Mesenchymal stem cell (in vitro differentiated cells and primary cell): ENCODE measurements around the gene C16orf86.

Experiments
- DNase-seq: peaks from one replicate; pipeline ENCODE4 v3.0.0-alpha.2; 2013
- H2AFZ ChIP-seq: one replicate; pipeline ENCODE4 v1.6.1; 2013; ENCODE audit warnings: low read depth, mild to moderate bottlenecking, control low read depth, inconsistent platforms, low read length, moderate library complexity
- H2AK5ac ChIP-seq: 2 replicates; pipeline ENCODE4 v1.6.1; 2013; ENCODE audit warnings: low read length, moderate library complexity, mild to moderate bottlenecking, inconsistent platforms; ENCODE audit not compliant: severe bottlenecking
- H2BK120ac ChIP-seq: one replicate; pipeline ENCODE4 v1.6.1; 2013; ENCODE audit warnings: low read depth, mild to moderate bottlenecking, inconsistent platforms, low read length, moderate library complexity
- H2BK12ac ChIP-seq, 2 experiments: one replicate each; pipeline ENCODE4 v1.6.1; 2013; ENCODE audit warnings: inconsistent platforms in 2 of 2, low read length in 2 of 2, mild to moderate bottlenecking in 2 of 2, moderate library complexity in 2 of 2, control low read depth in 1 of 2
- H2BK15ac ChIP-seq: one replicate; pipeline ENCODE4 v1.6.1; 2013; ENCODE audit warnings: mild to moderate bottlenecking, low read depth, inconsistent platforms; ENCODE audit not compliant: poor library complexity, severe bottlenecking
- H2BK5ac ChIP-seq: 2 replicates; pipeline ENCODE4 v1.6.1; 2013; ENCODE audit warnings: low read depth, mild to moderate bottlenecking, low read length, control low read depth, inconsistent platforms; ENCODE audit not compliant: poor library complexity, severe bottlenecking
- H3K14ac ChIP-seq, 2 experiments: one replicate each; pipeline ENCODE4 v1.6.1; 2013; ENCODE audit warnings: inconsistent platforms in 2 of 2, low read length in 2 of 2, control low read depth in 1 of 2, mild to moderate bottlenecking in 1 of 2, moderate library complexity in 1 of 2
- H3K18ac ChIP-seq, 2 experiments: one replicate each; pipeline ENCODE4 v1.6.1; 2013; ENCODE audit warnings: inconsistent platforms in 2 of 2, low read length in 2 of 2, control low read depth in 1 of 2, low read depth in 1 of 2, mild to moderate bottlenecking in 1 of 2
- H3K23ac ChIP-seq, 2 experiments: one replicate each; pipeline ENCODE4 v1.6.1; 2013; ENCODE audit warnings: inconsistent platforms in 2 of 2, low read length in 2 of 2, mild to moderate bottlenecking in 2 of 2, moderate library complexity in 2 of 2, control low read depth in 1 of 2
- H3K27ac ChIP-seq: 2 replicates; pipeline ENCODE4 v1.5.1; 2013; ENCODE audit warnings: mild to moderate bottlenecking, moderate library complexity, low read length, control low read depth, inconsistent platforms; ENCODE audit not compliant: poor library complexity, severe bottlenecking
- H3K27me3 ChIP-seq, 2 experiments: 2 replicates each; pipeline versions ENCODE4 v1.6.1 to v1.7.0; 2013; ENCODE audit warnings: low read length in 2 of 2, mild to moderate bottlenecking in 2 of 2, moderate library complexity in 2 of 2, control low read depth in 1 of 2, inconsistent platforms in 1 of 2; ENCODE audit not compliant: control insufficient read depth in 1 of 2, insufficient read depth in 1 of 2
- H3K36me3 ChIP-seq, 2 experiments: 2 replicates each; pipeline versions ENCODE4 v1.6.1 to v1.7.0; 2013; ENCODE audit warnings: low read length in 2 of 2, control low read depth in 1 of 2, inconsistent platforms in 1 of 2, low read depth in 1 of 2, mild to moderate bottlenecking in 1 of 2; ENCODE audit not compliant: insufficient read depth in 2 of 2, control insufficient read depth in 1 of 2
- H3K4ac ChIP-seq, 2 experiments: one replicate each; pipeline ENCODE4 v1.6.1; 2013; ENCODE audit warnings: inconsistent platforms in 2 of 2, low read length in 2 of 2, mild to moderate bottlenecking in 2 of 2, moderate library complexity in 2 of 2, control low read depth in 1 of 2, low read depth in 1 of 2
- H3K4me1 ChIP-seq: 2 replicates; pipeline ENCODE4 v1.6.1; 2013; ENCODE audit warnings: low read depth, low read length, control low read depth; ENCODE audit not compliant: control insufficient read depth, insufficient read depth
- H3K4me2 ChIP-seq: 2 replicates; pipeline ENCODE4 v1.6.1; 2013; ENCODE audit warnings: low read length, mild to moderate bottlenecking, inconsistent platforms; ENCODE audit not compliant: poor library complexity, severe bottlenecking
- H3K4me3 ChIP-seq, 2 experiments: 2 replicates each; pipeline versions ENCODE4 v1.5.1 to v1.7.0; 2013; ENCODE audit warnings: low read length in 2 of 2, mild to moderate bottlenecking in 2 of 2, control low read depth in 1 of 2, low read depth in 1 of 2; ENCODE audit not compliant: insufficient read depth in 1 of 2
- H3K79me1 ChIP-seq: replicated peaks from 2 replicates; pipeline ENCODE4 v1.6.1; 2013; ENCODE audit warnings: mild to moderate bottlenecking, control low read depth, low read length, inconsistent platforms; ENCODE audit not compliant: poor library complexity, severe bottlenecking
- H3K9ac ChIP-seq: 2 replicates; pipeline ENCODE4 v1.7.0; 2013; ENCODE audit warnings: mild to moderate bottlenecking, low read length, moderate library complexity
- H3K9me3 ChIP-seq: 2 replicates; pipeline ENCODE4 v1.7.0; 2013; ENCODE audit warnings: mild to moderate bottlenecking, low read length; ENCODE audit not compliant: control insufficient read depth
- H4K8ac ChIP-seq: one replicate; pipeline ENCODE4 v1.6.1; 2013; ENCODE audit warnings: inconsistent platforms, mild to moderate bottlenecking, low read length, moderate library complexity
- H4K91ac ChIP-seq: one replicate; pipeline ENCODE4 v1.6.1; 2013; ENCODE audit warnings: mild to moderate bottlenecking, low read length, inconsistent platforms
- WGBS: methylation state at CpG from one replicate; pipeline ENCODE4 v1.1.7; 2013; ENCODE audit warnings: mixed read lengths; 5-methylcytosine and 5-hydroxymethylcytosine counted together

C16orf86 gene

GRCh38 chr16:67673712-67674580 lies 7.3 kb downstream of the C16orf86 start:
- no peak overlapping the region for H3K23ac ChIP-seq
- no peaks in the 10 kb centered on the region for H3K9me3 ChIP-seq
- no peak overlapping the region for H2AFZ ChIP-seq
- DNase-seq, result no peak
- H3K4me1 ChIP-seq, result peaks cover 24% of the 10 kb centered on the region
- H2AK5ac ChIP-seq, result no peak overlapping the region
- H3K4me2 ChIP-seq, result no peak overlapping the region
- H3K9ac ChIP-seq, result peak overlapping the region; percentile 38
- no peaks in the 10 kb centered on the region for H3K27me3 ChIP-seq
- no peak overlapping the region for H4K91ac ChIP-seq
- no peak overlapping the region for H3K27ac ChIP-seq
- 87% methylated on average over 16 of the region's 21 CpGs for WGBS
- no peak overlapping the region for H2BK12ac ChIP-seq
- no peak overlapping the region for H3K14ac ChIP-seq
- peaks cover 5% of the 10 kb centered on the region for H3K79me1 ChIP-seq
- no peak overlapping the region for H4K8ac ChIP-seq
- H2BK15ac ChIP-seq, result no peak overlapping the region
- no peak overlapping the region for H2BK120ac ChIP-seq
- H3K36me3 ChIP-seq, result peaks cover 14 to 25% of the 10 kb centered on the region in 2 experiments
- H3K18ac ChIP-seq, result no peak overlapping the region
- no peak overlapping the region for H3K4ac ChIP-seq
- H2BK5ac ChIP-seq, result no peak overlapping the region
- H3K4me3 ChIP-seq, result no peak overlapping the region

DNA sequence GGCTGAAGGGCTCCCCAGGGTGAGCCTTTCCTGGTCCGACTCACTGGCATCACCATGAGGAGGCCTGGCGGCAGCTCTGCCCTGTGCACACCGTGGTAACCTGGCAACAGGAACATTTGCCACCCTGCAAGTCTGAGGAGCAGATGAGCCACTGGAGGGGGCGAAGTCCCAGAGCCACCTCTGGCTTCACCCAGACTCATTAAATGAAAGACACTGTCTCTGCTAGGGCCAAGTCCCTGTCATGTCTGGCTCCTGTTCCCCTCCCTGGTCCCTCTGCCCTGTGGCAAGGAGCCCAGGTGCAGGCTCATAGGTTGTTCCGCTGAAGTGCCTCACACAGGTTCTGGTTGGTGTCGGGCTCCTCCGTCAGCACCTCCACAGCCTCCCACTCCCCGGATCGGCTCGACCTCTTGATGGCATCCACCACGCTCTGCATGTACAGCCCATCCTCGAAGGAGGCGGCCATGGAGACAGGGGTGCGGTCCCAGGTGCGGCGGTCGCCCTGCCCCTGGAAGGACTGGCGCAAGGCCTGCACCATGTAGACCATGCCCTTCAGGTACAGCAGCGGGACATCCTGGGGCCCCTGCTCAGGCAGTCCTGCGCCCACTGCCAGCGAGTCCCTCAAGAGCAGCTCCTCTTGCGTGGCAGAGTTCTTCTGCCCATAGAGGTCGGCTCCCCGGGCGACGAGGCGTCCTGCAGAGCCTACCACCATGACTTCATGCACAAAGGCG lies 8.4 kb downstream of the C16orf86 start:
- Histone ChIP-seq H3K79me1 (peaks cover 8% of the 10 kb centered on the region), H2AFZ (no peak overlapping the region), H2BK15ac (no peak overlapping the region), H3K4me2 (no peak overlapping the region), H3K27ac (no peak overlapping the region), H3K4ac (no peak overlapping the region), H3K27me3 (no peaks in the 10 kb centered on the region), H3K4me1 (peaks cover 24% of the 10 kb centered on the region), H4K8ac (no peak overlapping the region), H3K9me3 (no peaks in the 10 kb centered on the region), H3K4me3 (no peak overlapping the region), H2BK5ac (no peak overlapping the region), H2BK120ac (no peak overlapping the region), H3K23ac (no peak overlapping the region), H3K14ac (no peak overlapping the region), H3K9ac (peak overlapping the region; percentile 15), H4K91ac (no peak overlapping the region), H2AK5ac (no peak overlapping the region), H2BK12ac (no peak overlapping the region), H3K36me3 (peaks cover 14 to 27% of the 10 kb centered on the region in 2 experiments), H3K18ac (no peak overlapping the region)
- WGBS, result 99% methylated on average over 28 of the region's 28 CpGs
- no peak for DNase-seq

DNA sequence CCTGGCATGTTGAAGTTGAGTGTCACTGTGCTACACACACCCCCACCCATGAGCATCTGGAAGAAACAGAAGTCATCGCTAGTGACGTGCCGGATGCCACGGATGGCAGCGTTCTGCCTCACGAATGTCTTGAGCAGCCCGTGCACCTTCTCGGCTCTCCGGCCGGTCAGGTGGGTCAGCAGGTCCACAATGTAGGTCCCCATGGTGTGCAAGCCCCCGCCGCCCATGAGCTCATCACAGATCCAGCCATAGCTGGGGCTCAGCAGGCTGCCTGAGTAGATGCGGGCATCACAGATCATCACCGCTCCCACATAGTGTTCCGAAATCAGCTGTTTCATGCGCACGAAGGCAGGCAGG lies 8.9 kb downstream of the C16orf86 start:
- Histone ChIP-seq H2BK5ac (no peak overlapping the region), H2BK12ac (no peak overlapping the region), H3K79me1 (peaks cover 11% of the 10 kb centered on the region), H3K27me3 (no peaks in the 10 kb centered on the region), H2BK120ac (no peak overlapping the region), H2BK15ac (no peak overlapping the region), H3K9ac (no peak overlapping the region), H4K8ac (no peak overlapping the region), H4K91ac (no peak overlapping the region), H3K14ac (no peak overlapping the region), H3K4me2 (no peak overlapping the region), H3K27ac (no peak overlapping the region), H3K23ac (no peak overlapping the region), H3K4me3 (no peak overlapping the region), H2AFZ (no peak overlapping the region), H3K4me1 (peaks cover 24% of the 10 kb centered on the region), H3K18ac (no peak overlapping the region), H2AK5ac (no peak overlapping the region), H3K9me3 (no peaks in the 10 kb centered on the region), H3K36me3 (peaks cover 14 to 28% of the 10 kb centered on the region in 2 experiments), H3K4ac (no peak overlapping the region)
- DNase-seq, result no peak
- 98% methylated on average over 17 of the region's 17 CpGs for WGBS

DNA sequence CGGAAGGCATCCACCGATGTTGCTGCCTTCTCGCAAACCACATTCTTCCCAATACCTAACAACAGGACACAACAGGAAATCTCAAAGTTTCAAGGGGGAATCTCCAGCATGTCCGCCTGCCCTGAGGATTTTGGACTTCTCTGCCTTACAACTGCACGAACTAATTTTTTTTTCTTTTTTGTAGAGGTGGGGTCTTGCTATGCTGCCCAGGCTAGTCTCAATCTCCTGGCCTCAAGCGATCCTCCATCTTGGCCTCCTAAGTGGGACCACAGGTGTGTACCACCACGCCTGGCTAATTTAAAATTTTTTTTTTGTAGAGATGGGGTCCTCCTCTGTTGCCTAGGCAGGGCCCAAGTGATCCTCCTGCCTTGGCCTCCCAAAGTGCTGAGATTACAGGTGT lies 9.4 kb downstream of the C16orf86 start:
- H3K9me3 ChIP-seq, result no peaks in the 10 kb centered on the region
- H2AFZ ChIP-seq, result no peak overlapping the region
- no peak overlapping the region for H3K23ac ChIP-seq
- no peak overlapping the region for H2BK120ac ChIP-seq
- H3K27ac ChIP-seq, result no peak overlapping the region
- no peak overlapping the region for H4K8ac ChIP-seq
- WGBS, result 100% methylated on average over 5 of the region's 7 CpGs
- H3K18ac ChIP-seq, result no peak overlapping the region
- H2BK5ac ChIP-seq, result no peak overlapping the region
- peaks cover 24% of the 10 kb centered on the region for H3K4me1 ChIP-seq
- peaks cover 14 to 28% of the 10 kb centered on the region in 2 experiments for H3K36me3 ChIP-seq
- no peak overlapping the region for H2BK12ac ChIP-seq
- H3K14ac ChIP-seq, result no peak overlapping the region
- no peak overlapping the region for H3K4ac ChIP-seq
- no peak overlapping the region for H3K4me2 ChIP-seq
- H2BK15ac ChIP-seq, result no peak overlapping the region
- H3K27me3 ChIP-seq, result no peaks in the 10 kb centered on the region
- no peak overlapping the region for H2AK5ac ChIP-seq
- no peak overlapping the region for H4K91ac ChIP-seq
- no peak for DNase-seq
- H3K9ac ChIP-seq, result no peak overlapping the region
- no peak overlapping the region for H3K4me3 ChIP-seq
- peaks cover 11% of the 10 kb centered on the region for H3K79me1 ChIP-seq
